H9 (cell line): ENCODE results near the gene NT5DC1. TPM values are rescaled to one million over a fixed set of nuclear protein-coding genes. Genes with fewer than 3 reads are reported as not detected.

Source experiments
- DNase-seq: peaks from one replicate; pipeline ENCODE4 v3.0.0-alpha.2; 2017
- H2AFZ ChIP-seq: one replicate; pipeline ENCODE4 v1.6.1; 2013; ENCODE audit warnings: mild to moderate bottlenecking, low read length, control low read depth, moderate library complexity
- H2AK5ac ChIP-seq: 2 replicates; pipeline ENCODE4 v1.6.1; 2013; ENCODE audit warnings: low read length, control low read depth, mixed read lengths; ENCODE audit not compliant: insufficient read length
- H2BK120ac ChIP-seq: one replicate; pipeline ENCODE4 v1.6.1; 2013; ENCODE audit warnings: low read depth, mild to moderate bottlenecking, low read length, control low read depth, inconsistent platforms; ENCODE audit not compliant: poor library complexity, severe bottlenecking
- H2BK12ac ChIP-seq: 2 replicates; pipeline ENCODE4 v1.6.1; 2013; ENCODE audit warnings: low read length, control low read depth, mixed read lengths, low read depth; ENCODE audit not compliant: insufficient read length
- H2BK15ac ChIP-seq: 2 replicates; pipeline ENCODE4 v1.6.1; 2013; ENCODE audit warnings: low read depth, low read length, control low read depth
- H2BK20ac ChIP-seq: one replicate; pipeline ENCODE4 v1.6.1; 2013; ENCODE audit warnings: low read depth, mild to moderate bottlenecking, low read length, control low read depth, inconsistent platforms; ENCODE audit not compliant: poor library complexity, severe bottlenecking
- H2BK5ac ChIP-seq: 2 replicates; pipeline ENCODE4 v1.6.1; 2013; ENCODE audit warnings: low read length, control low read depth, mixed read lengths; ENCODE audit not compliant: insufficient read length
- H3K14ac ChIP-seq: 2 replicates; pipeline ENCODE4 v1.6.1; 2013; ENCODE audit warnings: low read length, control low read depth; ENCODE audit not compliant: insufficient read depth
- H3K18ac ChIP-seq: 2 replicates; pipeline ENCODE4 v1.6.1; 2013; ENCODE audit warnings: low read depth, mild to moderate bottlenecking, mixed read lengths, low read length, control low read depth; ENCODE audit not compliant: insufficient read length
- H3K23ac ChIP-seq: 2 replicates; pipeline ENCODE4 v1.6.1; 2013; ENCODE audit warnings: low read length, control low read depth, mixed read lengths, low read depth; ENCODE audit not compliant: insufficient read length
- H3K23me2 ChIP-seq: 2 replicates; pipeline ENCODE4 v1.6.1; 2013; ENCODE audit warnings: low read depth, mild to moderate bottlenecking, mixed read lengths, low read length, control low read depth; ENCODE audit not compliant: insufficient read length, poor library complexity, severe bottlenecking
- H3K27ac ChIP-seq: 2 replicates; pipeline ENCODE4 v1.5.1; 2013; ENCODE audit warnings: low read length, control low read depth, mixed read lengths, low read depth; ENCODE audit not compliant: insufficient read length
- H3K27me3 ChIP-seq: 2 replicates; pipeline ENCODE4 v1.6.1; 2013; ENCODE audit warnings: low read length, control low read depth, inconsistent platforms; ENCODE audit not compliant: insufficient read depth
- H3K4ac ChIP-seq: 2 replicates; pipeline ENCODE4 v1.6.1; 2013; ENCODE audit warnings: low read depth, mild to moderate bottlenecking, control low read depth, inconsistent platforms, low read length, moderate library complexity
- H3K4me1 ChIP-seq: 2 replicates; pipeline ENCODE4 v1.6.1; 2013; ENCODE audit warnings: low read length, control low read depth, inconsistent platforms; ENCODE audit not compliant: insufficient read depth
- H3K4me2 ChIP-seq: 2 replicates; pipeline ENCODE4 v1.6.1; 2013; ENCODE audit warnings: low read length, control low read depth, mixed read lengths; ENCODE audit not compliant: insufficient read length, insufficient read depth
- H3K56ac ChIP-seq: 2 replicates; pipeline ENCODE4 v1.6.1; 2013; ENCODE audit warnings: low read depth, mild to moderate bottlenecking, mixed read lengths, low read length, control low read depth; ENCODE audit not compliant: insufficient read length
- H3K79me1 ChIP-seq: 2 replicates; pipeline ENCODE4 v1.6.1; 2013; ENCODE audit warnings: low read depth, mild to moderate bottlenecking, moderate library complexity, low read length, control low read depth, inconsistent platforms; ENCODE audit not compliant: insufficient read depth, poor library complexity, severe bottlenecking
- H3K79me2 ChIP-seq: 2 replicates; pipeline ENCODE4 v1.6.1; 2013; ENCODE audit warnings: low read length, control low read depth, inconsistent platforms; ENCODE audit not compliant: insufficient read depth
- H3K9ac ChIP-seq: 2 replicates; pipeline ENCODE4 v1.6.1; 2013; ENCODE audit warnings: low read length, control low read depth, mixed read lengths; ENCODE audit not compliant: insufficient read length; ENCODE audit errors: extremely low read depth
- H3K9me3 ChIP-seq: one replicate; pipeline ENCODE4 v1.6.1; 2013; ENCODE audit warnings: low read depth, low read length, inconsistent platforms; ENCODE audit not compliant: control insufficient read depth
- H3T11ph ChIP-seq: one replicate; pipeline ENCODE4 v1.6.1; 2013; ENCODE audit warnings: mild to moderate bottlenecking, low read length, control low read depth, inconsistent platforms
- H4K20me1 ChIP-seq: one replicate; pipeline ENCODE4 v1.6.1; 2013; ENCODE audit not compliant: control insufficient read depth, insufficient read length, insufficient read depth
- H4K5ac ChIP-seq: 2 replicates; pipeline ENCODE4 v1.6.1; 2013; ENCODE audit warnings: low read depth, mild to moderate bottlenecking, mixed read lengths, low read length, control low read depth; ENCODE audit not compliant: insufficient read length
- H4K8ac ChIP-seq: replicated peaks from 2 replicates; pipeline ENCODE4 v1.6.1; 2013; ENCODE audit warnings: low read length, control low read depth, mixed read lengths, low read depth; ENCODE audit not compliant: insufficient read length
- H4K91ac ChIP-seq: 2 replicates; pipeline ENCODE4 v1.6.1; 2013; ENCODE audit warnings: low read depth, mild to moderate bottlenecking, moderate library complexity, mixed read lengths, low read length, control low read depth; ENCODE audit not compliant: insufficient read length
- H3K27ac Mint-ChIP-seq, 3 experiments: 2 replicates in 2 of 3; 3 replicates in 1 of 3; pipeline ENCODE4 v1.8.0; 2020 to 2021; ENCODE audit warnings: mixed read lengths in 3 of 3, mild to moderate bottlenecking in 1 of 3, moderate library complexity in 1 of 3
- H3K27me3 Mint-ChIP-seq: 2 replicates; pipeline ENCODE4 v1.8.0; 2021; ENCODE audit warnings: low read depth, mild to moderate bottlenecking, moderate library complexity, mixed read lengths
- H3K36me3 Mint-ChIP-seq, 3 experiments: 2 replicates in 2 of 3; 3 replicates in 1 of 3; pipeline ENCODE4 v1.8.0; 2020 to 2021; ENCODE audit warnings: low read depth in 3 of 3, mixed read lengths in 3 of 3; ENCODE audit not compliant: insufficient read depth in 1 of 3
- H3K4me1 Mint-ChIP-seq, 2 experiments: 2 replicates each; pipeline ENCODE4 v1.8.0; 2020; ENCODE audit warnings: mixed read lengths in 2 of 2
- H3K4me3 Mint-ChIP-seq, 2 experiments: 2 replicates in 1 of 2; 3 replicates in 1 of 2; pipeline ENCODE4 v1.8.0; 2020 to 2021; ENCODE audit warnings: mild to moderate bottlenecking in 2 of 2, mixed read lengths in 2 of 2, moderate library complexity in 1 of 2
- H3K9me3 Mint-ChIP-seq, 2 experiments: 2 replicates in 1 of 2; 3 replicates in 1 of 2; pipeline ENCODE4 v1.8.0; 2020; ENCODE audit warnings: mild to moderate bottlenecking in 2 of 2, mixed read lengths in 2 of 2, moderate library complexity in 1 of 2
- CTCF ChIP-seq: fragments of 200-600 bp; sonication (generic); conservative IDR thresholded peaks from 3 replicates; pipeline ENCODE4 v1.8.0; 2021; ENCODE audit warnings: antibody characterized with exemption, mild to moderate bottlenecking
- whole genome bisulfite sequencing: extraction: QIAGEN DNeasy Blood & Tissue Kit; methylation state at CpG from one replicate; pipeline ENCODE4 v1.1.7; 2013; ENCODE audit warnings: missing lambda C conversion rate, low lambda C conversion rate, mixed read lengths; ENCODE audit not compliant: insufficient read length; ENCODE audit errors: extremely low coverage; 5-methylcytosine and 5-hydroxymethylcytosine counted together
- total RNA-seq: library from RNA; stranded (reverse); gene quantifications from 2 replicates; pipeline ENCODE4 v1.2.1, GENCODE V29; 2021

The NT5DC1 gene
- total RNA-seq, 1 experiment from 2014 or later, result 64.9 TPM

GRCh38 chr6:116096979-116097816, 3.5 kb upstream of the NT5DC1 start:
- Histone ChIP-seq H2AK5ac (no peak overlapping the region), H2BK5ac (no peak overlapping the region), H3K4me1 (no peaks in the 10 kb centered on the region; the same call in 1 of the 2 replicates), H4K20me1 (no peaks in the 10 kb centered on the region), H3K23me2 (no peaks in the 10 kb centered on the region), H3T11ph (no peak overlapping the region), H3K9me3 (no peaks in the 10 kb centered on the region), H3K4me2 (no peak overlapping the region), H3K4ac (no peak overlapping the region), H2BK120ac (no peak overlapping the region), H3K79me1 (no peaks in the 10 kb centered on the region), H3K9ac (no peak overlapping the region), H2AFZ (no peak overlapping the region), H2BK15ac (no peak overlapping the region), H3K23ac (no peak overlapping the region), H2BK12ac (no peak overlapping the region), H3K79me2 (no peaks in the 10 kb centered on the region; the same call in 1 of the 2 replicates), H4K91ac (no peak overlapping the region), H3K18ac (no peak overlapping the region), H4K5ac (no peak overlapping the region), H3K27me3 (no peaks in the 10 kb centered on the region), H2BK20ac (no peak overlapping the region), H4K8ac (no peak overlapping the region), H3K27ac (no peak overlapping the region), H3K56ac (no peak overlapping the region), H3K14ac (no peak overlapping the region)
- Mint-ChIP-seq H3K4me1 (peaks cover 36 to 38% of the 10 kb centered on the region in 2 experiments), H3K27ac (no peak overlapping the region), H3K4me3 (no peak overlapping the region), H3K9me3 (peaks cover 20 to 25% of the 10 kb centered on the region in 2 experiments), H3K36me3 (peaks cover 16 to 33% (median 17%) of the 10 kb centered on the region in 3 experiments), H3K27me3 (no peaks in the 10 kb centered on the region; the same call in 1 of the 2 replicates)
- peak; percentile 66 for TF ChIP-seq CTCF
- WGBS, result 100% methylated on average over 1 of the region's 2 CpGs
- DNase-seq, result no peak
